Activated CD4-positive, alpha-beta T cell treated with anti-CD3 and anti-CD28 coated beads, Interleukin-2, amount 10 ng/mL, durations not matched to agents 24 days and 14 days (primary cell): ENCODE measurements around the gene MYEF2. TPM values are rescaled to one million over a fixed set of nuclear protein-coding genes. Genes with fewer than 3 reads are reported as not detected.

Source experiments
- DNase-seq: peaks from one replicate; pipeline ENCODE4 v3.0.0; 2022
- H3K27ac Mint-ChIP-seq: one replicate; pipeline ENCODE4 v1.8.0; 2022; ENCODE audit warnings: mild to moderate bottlenecking, mixed read lengths
- H3K27me3 Mint-ChIP-seq: one replicate; pipeline ENCODE4 v1.8.0; 2022; ENCODE audit warnings: mixed read lengths
- H3K36me3 Mint-ChIP-seq: one replicate; pipeline ENCODE4 v1.8.0; 2022; ENCODE audit warnings: low read depth, mild to moderate bottlenecking, mixed read lengths
- H3K4me1 Mint-ChIP-seq: one replicate; pipeline ENCODE4 v1.8.0; 2021; ENCODE audit warnings: mixed read lengths
- H3K4me3 Mint-ChIP-seq: one replicate; pipeline ENCODE4 v1.8.0; 2022; ENCODE audit warnings: mild to moderate bottlenecking, moderate library complexity, mixed read lengths
- H3K9me3 Mint-ChIP-seq: one replicate; pipeline ENCODE4 v1.8.0; 2021; ENCODE audit warnings: mixed read lengths
- intact Hi-C: fragments of 100-400 bp; cut with micrococcal nuclease; formaldehyde crosslinking; loops from one replicate; pipeline ENCODE4 v1.15.1; 2023
- total RNA-seq: library from RNA; stranded (reverse); gene quantifications from 2 replicates; pipeline ENCODE4 v1.2.3, GENCODE V29; 2022

Gene MYEF2, protein sequence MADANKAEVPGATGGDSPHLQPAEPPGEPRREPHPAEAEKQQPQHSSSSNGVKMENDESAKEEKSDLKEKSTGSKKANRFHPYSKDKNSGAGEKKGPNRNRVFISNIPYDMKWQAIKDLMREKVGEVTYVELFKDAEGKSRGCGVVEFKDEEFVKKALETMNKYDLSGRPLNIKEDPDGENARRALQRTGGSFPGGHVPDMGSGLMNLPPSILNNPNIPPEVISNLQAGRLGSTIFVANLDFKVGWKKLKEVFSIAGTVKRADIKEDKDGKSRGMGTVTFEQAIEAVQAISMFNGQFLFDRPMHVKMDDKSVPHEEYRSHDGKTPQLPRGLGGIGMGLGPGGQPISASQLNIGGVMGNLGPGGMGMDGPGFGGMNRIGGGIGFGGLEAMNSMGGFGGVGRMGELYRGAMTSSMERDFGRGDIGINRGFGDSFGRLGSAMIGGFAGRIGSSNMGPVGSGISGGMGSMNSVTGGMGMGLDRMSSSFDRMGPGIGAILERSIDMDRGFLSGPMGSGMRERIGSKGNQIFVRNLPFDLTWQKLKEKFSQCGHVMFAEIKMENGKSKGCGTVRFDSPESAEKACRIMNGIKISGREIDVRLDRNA
- total RNA-seq: 24.2 and 27.5 TPM in 2 replicates

DNA sequence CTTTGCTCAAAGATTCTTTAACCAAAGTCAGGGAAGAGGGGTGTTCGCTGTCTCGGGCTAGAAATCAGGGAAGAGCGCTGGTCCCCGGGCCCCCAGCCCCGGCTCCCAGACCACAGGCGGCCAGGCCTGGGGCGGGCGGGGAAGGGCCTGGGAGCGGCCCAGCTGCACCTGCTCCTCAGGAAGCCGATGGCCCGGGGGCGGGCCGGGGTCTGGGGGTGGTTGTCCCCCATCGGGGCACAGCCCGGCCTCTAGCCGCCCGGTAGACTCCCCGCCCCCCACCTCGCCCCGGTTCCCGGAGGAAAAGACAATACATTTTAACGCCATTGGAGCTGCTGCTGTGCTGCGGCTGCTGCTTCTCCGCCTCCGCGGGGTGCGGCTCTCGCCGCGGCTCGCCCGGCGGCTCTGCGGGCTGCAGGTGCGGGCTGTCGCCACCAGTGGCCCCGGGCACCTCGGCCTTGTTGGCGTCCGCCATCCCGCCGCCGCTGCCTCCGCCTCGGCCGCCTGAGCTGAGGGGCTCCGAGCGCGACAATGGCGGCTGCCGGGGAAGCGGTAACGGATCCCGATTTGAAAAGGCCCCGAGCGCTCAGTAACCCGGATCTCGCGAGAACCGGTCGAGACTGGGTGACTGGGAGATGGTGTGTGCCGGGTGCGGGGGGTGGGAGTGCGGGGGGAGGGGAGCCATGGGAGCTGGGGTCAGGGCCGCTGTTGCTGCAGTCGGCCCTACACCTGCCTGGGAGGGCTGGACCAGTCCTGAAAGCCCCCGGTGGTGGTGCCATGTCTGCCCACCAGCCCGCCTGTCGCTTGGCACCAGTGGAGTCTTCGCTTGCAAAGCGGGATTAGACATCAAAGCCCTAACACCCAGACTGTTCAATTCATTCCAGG lies at the start of gene MYEF2:
TSS of gene MYEF2 (minus strand) at position 530 of the 882 bp plus-strand sequence. CDS start at position 472, 58 bp downstream.
- intact Hi-C loops: loop anchor here (5.0 kb wide), 1 partner anchor 154 kb away; the partner anchor contains the start of gene DUT
- H3K36me3 Mint-ChIP-seq: peaks cover 16% of the 10 kb centered on the region
- H3K4me3 Mint-ChIP-seq: peak within 1 kb of the TSS; percentile 87
- peaks cover 23% of the 10 kb centered on the region for H3K27me3 Mint-ChIP-seq
- H3K27ac Mint-ChIP-seq: peak within 1 kb of the TSS; percentile 92
- H3K9me3 Mint-ChIP-seq: peaks cover 14% of the 10 kb centered on the region
- H3K4me1 Mint-ChIP-seq: peaks cover 19% of the 10 kb centered on the region
- DNase-seq: peak; percentile 92

DNA sequence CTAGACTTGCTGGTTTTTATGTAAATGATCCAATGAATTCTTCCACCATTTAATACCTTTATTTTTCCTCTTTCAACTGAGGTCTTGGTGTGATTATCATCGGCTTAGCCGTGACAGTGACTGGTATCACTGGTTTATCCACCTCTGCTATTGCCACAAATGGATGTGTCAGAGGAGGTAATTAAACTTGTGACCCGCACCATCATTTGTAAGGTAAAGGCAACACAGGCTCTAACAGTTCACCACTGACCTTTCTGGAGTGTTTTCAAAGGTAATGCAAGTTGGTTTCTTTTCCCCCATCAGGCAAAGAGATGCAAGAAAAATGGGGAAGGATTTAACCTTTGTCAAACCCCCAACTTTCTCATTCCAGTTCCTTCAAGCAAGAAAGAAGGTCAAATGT lies 47.7 kb upstream of the MYEF2 start:
- no peaks in the 10 kb centered on the region for H3K9me3 Mint-ChIP-seq
- no peak overlapping the region for H3K4me3 Mint-ChIP-seq
- no peak overlapping the region for H3K27ac Mint-ChIP-seq
- intact Hi-C loops: no loop called here
- DNase-seq: no peak
- H3K27me3 Mint-ChIP-seq: peaks cover 16% of the 10 kb centered on the region
- no peaks in the 10 kb centered on the region for H3K36me3 Mint-ChIP-seq
- H3K4me1 Mint-ChIP-seq: no peaks in the 10 kb centered on the region

DNA sequence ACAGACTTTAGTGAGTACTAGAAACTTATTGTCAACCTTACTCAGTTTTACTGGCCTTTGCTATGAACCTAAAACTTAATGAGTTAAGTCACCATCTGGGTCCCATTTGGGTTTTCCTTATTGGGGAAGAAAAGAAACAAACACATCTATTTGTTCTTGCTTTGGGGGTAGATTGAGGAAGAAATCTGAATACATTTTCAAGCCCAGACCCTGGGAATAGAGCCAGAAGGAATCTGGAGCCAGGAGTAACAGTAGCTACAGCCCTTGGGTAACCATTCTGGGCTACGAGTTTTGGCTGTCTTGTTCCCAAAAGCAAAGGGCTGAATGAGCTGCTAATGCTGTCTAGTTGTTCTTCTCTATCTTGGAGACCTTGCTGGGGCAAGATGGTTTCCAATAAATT lies 44.5 kb upstream of the MYEF2 start:
- no peak for DNase-seq
- Mint-ChIP-seq H3K4me3 (no peak overlapping the region), H3K27me3 (peaks cover 19% of the 10 kb centered on the region), H3K9me3 (no peaks in the 10 kb centered on the region), H3K27ac (no peak overlapping the region), H3K4me1 (no peaks in the 10 kb centered on the region), H3K36me3 (no peaks in the 10 kb centered on the region)
- intact Hi-C loops: no loop called here

DNA sequence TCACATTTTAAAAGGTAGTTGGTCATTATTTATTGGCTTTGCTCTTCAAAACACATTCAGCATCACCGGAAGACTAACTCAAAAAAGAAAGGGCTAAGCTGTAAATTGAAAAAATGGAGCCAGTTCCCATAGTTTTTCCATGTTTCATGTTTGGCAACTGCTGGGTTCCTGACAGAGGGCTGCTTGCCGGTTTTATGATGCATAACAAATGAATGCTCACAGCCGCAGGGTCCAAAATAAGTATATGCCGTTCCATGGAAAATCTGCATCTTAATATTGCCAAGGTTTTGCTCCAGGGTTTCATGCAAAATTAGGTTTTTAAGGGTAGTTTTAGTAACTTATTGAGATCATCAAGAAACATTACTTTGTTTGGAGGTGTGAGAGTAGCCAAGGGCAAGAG lies 43.8 kb upstream of the MYEF2 start:
- DNase-seq: no peak
- no peak overlapping the region for H3K4me3 Mint-ChIP-seq
- intact Hi-C loops: no loop called here
- H3K9me3 Mint-ChIP-seq: no peaks in the 10 kb centered on the region
- peaks cover 21% of the 10 kb centered on the region for H3K27me3 Mint-ChIP-seq
- no peaks in the 10 kb centered on the region for H3K4me1 Mint-ChIP-seq
- no peak overlapping the region for H3K27ac Mint-ChIP-seq
- H3K36me3 Mint-ChIP-seq: no peaks in the 10 kb centered on the region

DNA sequence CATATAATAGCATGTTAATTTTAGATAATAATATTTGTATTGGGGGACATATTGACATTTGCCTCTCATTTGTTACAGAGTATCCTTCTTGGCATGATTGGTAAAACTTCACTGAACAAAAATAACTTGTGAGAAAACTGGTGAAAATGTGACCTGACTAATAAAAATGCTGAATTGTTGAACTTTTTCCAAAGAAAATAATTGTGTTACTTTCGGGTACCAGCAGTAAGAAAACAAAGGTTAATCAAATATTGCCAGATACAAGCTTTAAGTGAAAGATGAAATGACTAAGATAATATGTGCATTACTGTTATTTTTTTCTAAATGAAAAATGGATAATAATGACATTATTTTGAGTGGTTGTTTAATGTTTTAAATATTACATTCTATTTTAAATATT lies 43.2 kb upstream of the MYEF2 start:
- Mint-ChIP-seq H3K36me3 (no peaks in the 10 kb centered on the region), H3K27me3 (peaks cover 21% of the 10 kb centered on the region), H3K4me3 (no peak overlapping the region), H3K4me1 (no peaks in the 10 kb centered on the region), H3K27ac (no peak overlapping the region), H3K9me3 (no peaks in the 10 kb centered on the region)
- no peak for DNase-seq
- intact Hi-C loops: no loop called here

DNA sequence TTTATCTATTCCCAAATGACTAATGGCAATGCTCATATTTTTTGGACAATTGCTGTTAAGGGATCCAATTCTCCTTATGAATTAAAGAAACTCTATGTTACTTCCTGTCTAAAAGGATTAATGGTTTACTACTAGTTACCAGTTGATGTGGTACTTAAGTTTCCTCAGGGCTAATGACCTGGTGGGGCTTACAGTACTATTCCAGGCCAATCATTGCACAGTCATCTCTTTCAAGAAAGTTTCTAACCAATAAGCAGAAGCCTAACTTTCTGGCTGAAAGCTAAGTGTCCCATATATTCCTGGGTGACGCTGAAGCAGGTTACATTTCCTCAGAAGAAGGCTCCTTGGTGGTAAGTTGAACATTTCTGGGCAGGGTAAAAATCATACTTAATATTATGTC lies 27.9 kb upstream of the MYEF2 start, which contains the start of gene SLC12A1:
TSS of gene SLC12A1 (plus strand) at position 322 of the 400 bp plus-strand sequence. CDS start 1,418 bp downstream, outside the sequence.
- Mint-ChIP-seq H3K4me1 (no peaks in the 10 kb centered on the region), H3K36me3 (no peaks in the 10 kb centered on the region), H3K4me3 (no peak within 1 kb of the TSS), H3K9me3 (no peaks in the 10 kb centered on the region), H3K27ac (no peak within 1 kb of the TSS), H3K27me3 (peaks cover 13% of the 10 kb centered on the region)
- intact Hi-C loops: no loop called here
- no peak for DNase-seq

DNA sequence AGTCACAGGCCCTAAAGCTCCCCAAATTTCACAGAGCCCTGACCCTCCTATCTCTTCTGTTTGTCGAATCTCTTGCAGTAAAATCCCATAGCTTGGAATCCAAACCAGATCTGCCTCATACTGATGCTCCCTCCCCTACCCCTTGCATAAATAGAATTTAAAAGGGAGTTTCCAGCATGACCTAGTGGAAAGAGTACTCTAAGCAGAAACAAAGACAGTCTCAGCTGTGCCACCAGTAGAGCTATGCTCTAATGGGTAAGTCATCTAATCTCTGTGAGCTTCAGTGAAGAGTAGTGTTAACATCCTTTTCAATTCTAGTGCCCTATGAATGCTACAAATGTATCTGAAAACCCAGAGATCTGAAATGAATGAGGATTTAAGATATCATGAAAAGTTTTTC lies 24.0 kb upstream of the MYEF2 start:
- no peak for DNase-seq
- Mint-ChIP-seq H3K27ac (no peak overlapping the region), H3K27me3 (peaks cover 10% of the 10 kb centered on the region), H3K36me3 (no peaks in the 10 kb centered on the region), H3K4me1 (no peaks in the 10 kb centered on the region), H3K4me3 (no peak overlapping the region), H3K9me3 (no peaks in the 10 kb centered on the region)
- intact Hi-C loops: no loop called here

DNA sequence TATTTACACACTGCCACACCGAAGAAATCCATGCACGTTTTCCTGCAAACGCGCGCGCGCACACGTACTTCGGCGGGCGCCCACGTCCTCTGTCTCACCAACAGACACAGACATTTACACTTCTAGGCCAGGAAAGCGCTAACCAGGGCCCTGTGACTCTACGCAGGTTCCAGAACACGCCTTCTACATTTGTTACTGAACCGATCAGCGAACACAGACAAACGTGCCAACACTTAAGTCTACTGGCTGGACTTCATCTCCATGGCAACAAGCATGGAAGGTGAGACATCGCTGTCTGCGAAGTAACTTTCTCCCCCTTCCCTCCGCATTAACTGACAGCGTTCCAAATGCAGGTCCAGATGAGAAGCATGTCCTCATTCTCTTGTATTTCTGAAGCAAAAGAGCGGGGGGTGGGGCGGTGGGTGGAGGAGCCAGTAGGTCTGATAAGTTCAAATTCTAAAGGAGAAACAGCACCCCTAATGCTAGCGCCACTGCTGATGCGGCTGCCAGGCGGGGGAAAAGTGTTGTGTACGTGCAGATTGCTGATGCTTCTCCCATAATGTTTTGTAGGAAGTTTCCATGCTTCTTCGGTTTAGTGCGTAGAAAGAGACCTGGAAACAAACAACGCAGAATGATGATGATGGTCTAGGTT lies 13.6 kb upstream of the MYEF2 start, which contains the start of gene CTXN2:
TSS of gene CTXN2 (plus strand) at position 92 of the 652 bp plus-strand sequence. CDS start 9,636 bp downstream, outside the sequence.
- Mint-ChIP-seq H3K36me3 (no peaks in the 10 kb centered on the region), H3K27ac (no peak within 1 kb of the TSS), H3K4me1 (no peaks in the 10 kb centered on the region), H3K9me3 (no peaks in the 10 kb centered on the region), H3K4me3 (peak within 1 kb of the TSS; percentile 10), H3K27me3 (peaks cover 27% of the 10 kb centered on the region)
- intact Hi-C loops: no loop called here
- no peak for DNase-seq

DNA sequence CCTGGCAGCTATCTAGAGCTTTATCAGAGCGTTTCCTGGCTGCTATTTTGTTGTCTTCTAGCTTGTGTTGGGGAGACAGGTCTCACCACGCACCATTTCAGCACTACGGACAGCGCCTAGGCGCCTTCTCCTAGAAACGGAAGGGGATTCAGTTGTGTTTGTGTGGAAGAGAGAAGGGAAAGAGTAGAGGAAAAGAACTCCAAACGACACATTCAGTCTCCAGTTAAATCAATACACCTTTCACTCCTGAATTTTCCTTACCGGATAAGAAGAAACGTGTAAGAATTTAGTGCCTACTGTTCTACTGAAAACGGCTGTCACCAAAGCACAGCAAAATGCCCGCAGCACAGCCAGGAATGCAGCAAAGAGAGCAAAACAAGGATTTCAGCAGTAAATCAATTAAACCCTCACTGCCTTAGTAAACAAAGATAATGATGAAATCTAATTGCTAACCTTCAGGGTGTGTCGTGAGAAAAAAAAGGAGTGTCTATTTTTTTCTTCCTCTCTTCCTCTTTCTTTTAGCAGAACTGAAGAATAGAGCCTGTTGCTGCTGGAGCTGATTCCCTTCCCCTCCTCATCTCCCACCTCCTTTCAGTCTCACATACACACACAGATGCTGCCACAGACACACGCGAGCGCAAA lies 13.0 kb upstream of the MYEF2 start:
- H3K4me3 Mint-ChIP-seq: peak overlapping the region; percentile 10
- no peaks in the 10 kb centered on the region for H3K36me3 Mint-ChIP-seq
- H3K27me3 Mint-ChIP-seq: peaks cover 30% of the 10 kb centered on the region
- no peaks in the 10 kb centered on the region for H3K9me3 Mint-ChIP-seq
- H3K4me1 Mint-ChIP-seq: no peaks in the 10 kb centered on the region
- peak; percentile 89 for DNase-seq
- no peak overlapping the region for H3K27ac Mint-ChIP-seq
- intact Hi-C loops: no loop called here

DNA sequence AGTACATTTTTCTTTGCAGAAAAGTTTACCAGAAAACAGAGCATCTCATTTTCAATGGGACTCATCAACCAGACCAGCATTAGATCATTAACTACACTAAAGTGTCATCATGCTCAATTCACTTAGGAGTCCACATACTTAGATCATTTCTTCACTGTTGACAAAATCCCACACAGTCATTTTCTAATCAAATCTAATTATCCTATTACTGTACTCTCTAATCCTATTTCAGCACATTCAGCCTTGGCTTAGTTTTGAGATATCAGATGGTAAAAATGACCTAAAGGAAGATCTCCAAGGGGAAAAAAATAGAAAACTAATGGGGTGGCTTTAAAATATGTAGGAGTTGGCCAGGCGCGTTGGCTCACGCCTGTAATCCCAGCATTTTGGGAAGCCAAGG lies 8.2 kb upstream of the MYEF2 start:
- DNase-seq: no peak
- Mint-ChIP-seq H3K36me3 (no peaks in the 10 kb centered on the region), H3K4me1 (no peaks in the 10 kb centered on the region), H3K9me3 (no peaks in the 10 kb centered on the region), H3K4me3 (no peak overlapping the region), H3K27me3 (peaks cover 26% of the 10 kb centered on the region), H3K27ac (no peak overlapping the region)
- intact Hi-C loops: no loop called here

DNA sequence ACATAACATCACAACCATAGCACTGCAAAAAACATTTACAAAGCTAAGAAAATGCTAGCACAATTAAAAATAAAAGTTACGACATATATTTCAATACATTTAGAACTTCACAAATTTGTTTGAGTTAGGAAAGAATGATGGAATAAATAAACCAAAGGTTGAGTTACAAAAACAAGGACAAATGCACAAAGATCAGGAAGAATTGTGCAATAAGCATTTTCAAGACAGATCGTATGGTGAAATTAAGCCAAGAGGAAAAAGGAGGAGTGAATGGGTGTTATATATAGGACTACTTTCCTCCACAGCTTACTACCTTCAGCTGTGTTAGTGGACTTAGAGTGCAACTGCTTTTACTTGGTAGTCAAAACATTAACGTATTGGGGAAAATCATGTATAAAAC lies 7.4 kb upstream of the MYEF2 start:
- peaks cover 30% of the 10 kb centered on the region for H3K27me3 Mint-ChIP-seq

DNA sequence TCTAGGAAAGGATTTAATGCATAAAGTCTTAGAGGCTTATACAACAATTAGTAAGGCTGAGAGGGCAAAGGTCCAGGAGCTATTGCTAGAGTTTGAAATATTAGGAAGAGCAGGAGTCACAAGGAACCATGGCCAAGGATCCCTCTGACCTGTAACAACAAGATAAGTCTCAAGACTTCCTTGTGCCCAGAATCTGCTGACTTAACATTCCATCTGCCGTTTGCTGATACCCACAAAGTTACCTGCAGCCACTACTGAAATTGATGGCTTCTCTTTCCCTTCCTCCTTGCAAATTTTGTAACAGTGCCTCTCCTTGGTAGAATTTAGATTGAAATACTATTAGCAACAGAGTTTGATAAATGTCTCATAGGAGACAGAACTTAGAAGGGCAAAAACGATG lies 4.7 kb upstream of the MYEF2 start:
- no peak for DNase-seq
- Mint-ChIP-seq H3K27ac (no peak overlapping the region), H3K9me3 (no peaks in the 10 kb centered on the region), H3K36me3 (no peaks in the 10 kb centered on the region), H3K4me1 (no peaks in the 10 kb centered on the region), H3K27me3 (peaks cover 36% of the 10 kb centered on the region), H3K4me3 (no peak overlapping the region)
- intact Hi-C loops: no loop called here

More for the DNA sequence above, 7.4 kb upstream of the MYEF2 start:
- intact Hi-C loops: no loop called here
- H3K4me1 Mint-ChIP-seq: no peaks in the 10 kb centered on the region
- no peaks in the 10 kb centered on the region for H3K9me3 Mint-ChIP-seq
- no peak for DNase-seq
- no peaks in the 10 kb centered on the region for H3K36me3 Mint-ChIP-seq
- H3K4me3 Mint-ChIP-seq: no peak overlapping the region
- H3K27ac Mint-ChIP-seq: no peak overlapping the region

DNA sequence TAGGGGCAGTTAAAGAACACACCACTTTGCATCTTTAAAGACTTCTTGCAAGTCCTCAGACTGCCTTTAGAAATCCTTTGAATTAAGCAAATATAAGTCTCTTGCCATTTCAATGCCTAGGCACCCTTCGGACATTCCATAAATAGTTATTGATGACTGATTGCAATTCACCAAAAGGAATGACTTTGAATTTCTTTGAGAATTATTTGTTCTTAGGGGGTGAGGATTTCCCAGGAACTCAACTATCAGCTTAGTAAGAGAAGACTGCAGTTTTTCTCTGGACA lies 495 bp upstream of the MYEF2 start:
- peaks cover 11% of the 10 kb centered on the region for H3K36me3 Mint-ChIP-seq
- peaks cover 9% of the 10 kb centered on the region for H3K9me3 Mint-ChIP-seq
- intact Hi-C loops: loop anchor here (5.0 kb wide), 1 partner anchor 154 kb away; the partner anchor contains the start of gene DUT
- no peak for DNase-seq
- H3K4me1 Mint-ChIP-seq: peaks cover 19% of the 10 kb centered on the region
- peak overlapping the region; percentile 87 for H3K4me3 Mint-ChIP-seq
- H3K27me3 Mint-ChIP-seq: peaks cover 25% of the 10 kb centered on the region
- no peak overlapping the region for H3K27ac Mint-ChIP-seq
